GM23338 (cell line): ENCODE results near the gene SH3D21. TPM values are rescaled to one million over a fixed set of nuclear protein-coding genes. Genes with fewer than 3 reads are reported as not detected.

Experiments used
- ATAC-seq: fragments of 200-7000 bp; cut with Tn5 transposase; 3 replicates; pipeline ENCODE4 v1.9.1; 2020
- DNase-seq: peaks from one replicate; pipeline ENCODE4 v3.0.0-alpha.2; 2015; ENCODE audit warnings: low spot score
- H2AFZ ChIP-seq: fragments of 200-600 bp; sonication (generic); 2 replicates; pipeline ENCODE4 v1.8.0; 2016; ENCODE audit warnings: antibody characterized with exemption, mild to moderate bottlenecking, moderate library complexity
- H3F3A ChIP-seq: fragments of 200-600 bp; sonication (generic); replicated peaks from 2 replicates; pipeline ENCODE4 v1.8.0; 2017; ENCODE audit warnings: antibody characterized with exemption, mixed run types, low read depth
- H3K27ac ChIP-seq: fragments of 200-600 bp; sonication (generic); 2 replicates; pipeline ENCODE4 v1.6.1; 2016; ENCODE audit warnings: low read depth
- H3K27me3 ChIP-seq: fragments of 200-600 bp; sonication (generic); 2 replicates; pipeline ENCODE4 v1.8.0; 2016; ENCODE audit warnings: mild to moderate bottlenecking, mixed run types, moderate library complexity; ENCODE audit not compliant: insufficient read depth
- H3K36me3 ChIP-seq: fragments of 200-600 bp; sonication (generic); 2 replicates; pipeline ENCODE4 v1.8.0; 2016; ENCODE audit warnings: mild to moderate bottlenecking; ENCODE audit not compliant: insufficient read depth
- H3K4me1 ChIP-seq: fragments of 200-600 bp; sonication (generic); 2 replicates; pipeline ENCODE4 v1.8.0; 2016; ENCODE audit warnings: mild to moderate bottlenecking, moderate library complexity; ENCODE audit not compliant: insufficient read depth
- H3K4me2 ChIP-seq: fragments of 200-600 bp; sonication (generic); 2 replicates; pipeline ENCODE4 v1.7.1; 2017; ENCODE audit warnings: mixed run types
- H3K4me3 ChIP-seq: fragments of 200-600 bp; sonication (generic); 2 replicates; pipeline ENCODE4 v1.6.1; 2016; ENCODE audit warnings: mixed run types
- H3K79me2 ChIP-seq: fragments of 200-600 bp; sonication (generic); replicated peaks from 2 replicates; pipeline ENCODE4 v1.8.0; 2017; ENCODE audit warnings: mild to moderate bottlenecking; ENCODE audit not compliant: insufficient read depth
- H3K9me2 ChIP-seq: fragments of 200-600 bp; sonication (generic); 2 replicates; pipeline ENCODE4 v1.8.0; 2017; ENCODE audit not compliant: insufficient read depth
- H4K20me1 ChIP-seq: fragments of 200-600 bp; sonication (generic); replicated peaks from 2 replicates; pipeline ENCODE4 v1.8.0; 2017; ENCODE audit warnings: mild to moderate bottlenecking; ENCODE audit not compliant: insufficient read depth
- H3K27ac Mint-ChIP-seq: 2 replicates; pipeline ENCODE4 v1.8.0; 2020; ENCODE audit warnings: inconsistent platforms, mild to moderate bottlenecking, moderate library complexity, mixed read lengths
- H3K27me3 Mint-ChIP-seq: 3 replicates; pipeline ENCODE4 v1.8.0; 2022; ENCODE audit warnings: low read depth, mild to moderate bottlenecking, moderate library complexity, mixed read lengths, inconsistent platforms; ENCODE audit not compliant: insufficient read depth, poor library complexity
- H3K36me3 Mint-ChIP-seq: 3 replicates; pipeline ENCODE4 v1.8.0; 2021; ENCODE audit warnings: low read depth, mild to moderate bottlenecking, inconsistent platforms, moderate library complexity, mixed read lengths
- H3K4me1 Mint-ChIP-seq: 3 replicates; pipeline ENCODE4 v1.8.0; 2020; ENCODE audit warnings: mild to moderate bottlenecking, inconsistent platforms, mixed read lengths
- H3K4me3 Mint-ChIP-seq: 3 replicates; pipeline ENCODE4 v1.8.0; 2021; ENCODE audit warnings: moderate library complexity, mild to moderate bottlenecking, inconsistent platforms, mixed read lengths
- H3K9me3 Mint-ChIP-seq: 3 replicates; pipeline ENCODE4 v1.8.0; 2020; ENCODE audit warnings: moderate library complexity, mild to moderate bottlenecking, inconsistent platforms, mixed read lengths
- CREB1 ChIP-seq: fragments of 250-450 bp; sonication (Bioruptor Pico); IDR thresholded peaks from 2 replicates; pipeline ENCODE4 v1.5.0; 2020; ENCODE audit warnings: low read depth, mild to moderate bottlenecking, moderate library complexity
- EZH2 ChIP-seq: fragments of 200-600 bp; sonication (generic); IDR thresholded peaks from one replicate; pipeline ENCODE4 v1.8.0; 2017; ENCODE audit warnings: antibody characterized with exemption, mild to moderate bottlenecking, low read depth; ENCODE audit not compliant: unreplicated experiment
- EZH2phosphoT487 ChIP-seq: fragments of 200-600 bp; sonication (generic); IDR thresholded peaks from one replicate; pipeline ENCODE4 v1.8.1; 2018; ENCODE audit warnings: antibody characterized with exemption; ENCODE audit not compliant: unreplicated experiment
- JUNB ChIP-seq: IDR thresholded peaks from one replicate; pipeline ENCODE4 v1.6.1; 2016; ENCODE audit warnings: antibody characterized with exemption; ENCODE audit not compliant: unreplicated experiment
- NANOG ChIP-seq: IDR thresholded peaks from 2 replicates; pipeline ENCODE4 v1.6.1; 2016; ENCODE audit warnings: antibody characterized with exemption, borderline replicate concordance
- POLR2AphosphoS5 ChIP-seq: IDR thresholded peaks from 2 replicates; pipeline ENCODE4 v1.6.1; 2016; ENCODE audit warnings: antibody characterized with exemption, low read depth
- STAT1 ChIP-seq: IDR thresholded peaks from one replicate; pipeline ENCODE4 v1.6.1; 2016; ENCODE audit warnings: antibody characterized with exemption; ENCODE audit not compliant: unreplicated experiment
- ZNF114 ChIP-seq: fragments of 250-450 bp; sonication (Bioruptor Pico); IDR thresholded peaks from 2 replicates; pipeline ENCODE4 v1.5.0; 2020; ENCODE audit warnings: mild to moderate bottlenecking, moderate library complexity
- ZNF331 ChIP-seq: fragments of 250-450 bp; sonication (Bioruptor Pico); IDR thresholded peaks from 2 replicates; pipeline ENCODE4 v1.5.0; 2020; ENCODE audit warnings: low read depth, mild to moderate bottlenecking, moderate library complexity
- polyA plus RNA-seq: library from polyadenylated mRNA; unstranded; fragments of >200 nt; fragmentation: Nextera tagmentation; extraction: Ambion mirVana; gene quantifications from 2 replicates; pipeline ENCODE4 v1.2.1, GENCODE V29; 2016
- total RNA-seq: library from RNA; depleted of rRNA; stranded (reverse); fragments of >200 nt; shearing (Covaris generic); gene quantifications from 2 replicates; pipeline ENCODE4 v1.2.3, GENCODE V29; 2014
- TF ChIP-seq, protein P1 (sequence below): IDR thresholded peaks from one replicate; pipeline ENCODE4 v1.6.1; 2018; ENCODE audit warnings: antibody characterized with exemption; ENCODE audit not compliant: unreplicated experiment
- TF ChIP-seq, protein P2 (sequence below): IDR thresholded peaks from 2 replicates; pipeline ENCODE4 v1.6.1; 2016; ENCODE audit warnings: antibody characterized with exemption
- TF ChIP-seq, protein P3 (sequence below): fragments of 250-450 bp; sonication (Bioruptor Pico); IDR thresholded peaks from 2 replicates; pipeline ENCODE4 v1.5.0; 2020; ENCODE audit warnings: mild to moderate bottlenecking, moderate library complexity
- TF ChIP-seq, protein P4 (sequence below), 2 experiments: fragments of 200-600 bp in 1 of 2; sonication (generic) in 1 of 2; conservative IDR thresholded peaks; 2 replicates each; pipeline versions ENCODE4 v1.5.1 to v1.6.1; 2016 to 2017; ENCODE audit warnings: antibody characterized with exemption in 2 of 2, low read depth in 2 of 2, mild to moderate bottlenecking in 2 of 2, moderate library complexity in 1 of 2

SH3D21 gene
- total and polyA plus RNA-seq, 2 experiments from 2014 or later, result 3.7 to 6.3 TPM

DNA sequence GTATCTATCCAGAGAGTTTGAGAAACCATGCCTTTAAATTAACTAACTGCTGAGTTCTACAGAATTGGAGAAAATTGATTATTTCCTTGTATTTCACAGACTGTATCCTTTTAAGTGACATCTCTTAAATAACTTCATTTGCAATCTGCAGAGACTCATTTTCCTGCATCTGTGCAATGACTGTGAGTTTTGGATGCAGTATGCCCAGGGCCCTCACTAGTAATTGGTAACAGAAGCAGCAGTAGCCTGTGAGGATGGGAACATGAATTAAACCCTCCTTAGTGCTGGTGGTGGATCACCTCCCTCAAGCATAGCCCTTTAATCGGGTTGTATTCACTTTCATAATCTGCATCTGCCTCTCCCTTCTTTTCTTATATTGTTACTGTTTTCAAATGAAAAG, 21.7 kb upstream of the SH3D21 start:
- peaks cover 3% of the 10 kb centered on the region for H3K27me3 Mint-ChIP-seq
- Histone ChIP-seq H3K79me2 (peaks cover 42% of the 10 kb centered on the region), H2AFZ (no peak overlapping the region), H3K27me3 (no peaks in the 10 kb centered on the region), H4K20me1 (peaks cover 39% of the 10 kb centered on the region), H3K36me3 (peaks cover 36% of the 10 kb centered on the region), H3K27ac (0 out of 2 replicates have a peak overlapping the region, but pooled peaks have one; percentile 20), H3K9me2 (no peaks in the 10 kb centered on the region), H3K4me2 (no peak overlapping the region), H3K4me3 (no peak overlapping the region), H3F3A (peaks cover 23% of the 10 kb centered on the region), H3K4me1 (no peaks in the 10 kb centered on the region)
- no peak overlapping the region for H3K4me3 Mint-ChIP-seq
- H3K27ac Mint-ChIP-seq, result no peak overlapping the region
- H3K36me3 Mint-ChIP-seq, result peaks cover 56% of the 10 kb centered on the region
- no peaks in the 10 kb centered on the region; the same call in 2 of the 3 replicates for H3K4me1 Mint-ChIP-seq
- ATAC-seq, result no peak
- no peak for TF ChIP-seq EZH2
- TF ChIP-seq, protein P1, sequence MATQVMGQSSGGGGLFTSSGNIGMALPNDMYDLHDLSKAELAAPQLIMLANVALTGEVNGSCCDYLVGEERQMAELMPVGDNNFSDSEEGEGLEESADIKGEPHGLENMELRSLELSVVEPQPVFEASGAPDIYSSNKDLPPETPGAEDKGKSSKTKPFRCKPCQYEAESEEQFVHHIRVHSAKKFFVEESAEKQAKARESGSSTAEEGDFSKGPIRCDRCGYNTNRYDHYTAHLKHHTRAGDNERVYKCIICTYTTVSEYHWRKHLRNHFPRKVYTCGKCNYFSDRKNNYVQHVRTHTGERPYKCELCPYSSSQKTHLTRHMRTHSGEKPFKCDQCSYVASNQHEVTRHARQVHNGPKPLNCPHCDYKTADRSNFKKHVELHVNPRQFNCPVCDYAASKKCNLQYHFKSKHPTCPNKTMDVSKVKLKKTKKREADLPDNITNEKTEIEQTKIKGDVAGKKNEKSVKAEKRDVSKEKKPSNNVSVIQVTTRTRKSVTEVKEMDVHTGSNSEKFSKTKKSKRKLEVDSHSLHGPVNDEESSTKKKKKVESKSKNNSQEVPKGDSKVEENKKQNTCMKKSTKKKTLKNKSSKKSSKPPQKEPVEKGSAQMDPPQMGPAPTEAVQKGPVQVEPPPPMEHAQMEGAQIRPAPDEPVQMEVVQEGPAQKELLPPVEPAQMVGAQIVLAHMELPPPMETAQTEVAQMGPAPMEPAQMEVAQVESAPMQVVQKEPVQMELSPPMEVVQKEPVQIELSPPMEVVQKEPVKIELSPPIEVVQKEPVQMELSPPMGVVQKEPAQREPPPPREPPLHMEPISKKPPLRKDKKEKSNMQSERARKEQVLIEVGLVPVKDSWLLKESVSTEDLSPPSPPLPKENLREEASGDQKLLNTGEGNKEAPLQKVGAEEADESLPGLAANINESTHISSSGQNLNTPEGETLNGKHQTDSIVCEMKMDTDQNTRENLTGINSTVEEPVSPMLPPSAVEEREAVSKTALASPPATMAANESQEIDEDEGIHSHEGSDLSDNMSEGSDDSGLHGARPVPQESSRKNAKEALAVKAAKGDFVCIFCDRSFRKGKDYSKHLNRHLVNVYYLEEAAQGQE, result no peak
- TF ChIP-seq STAT1, result no peak
- no peak for TF ChIP-seq POLR2AphosphoS5
- TF ChIP-seq, protein P2, sequence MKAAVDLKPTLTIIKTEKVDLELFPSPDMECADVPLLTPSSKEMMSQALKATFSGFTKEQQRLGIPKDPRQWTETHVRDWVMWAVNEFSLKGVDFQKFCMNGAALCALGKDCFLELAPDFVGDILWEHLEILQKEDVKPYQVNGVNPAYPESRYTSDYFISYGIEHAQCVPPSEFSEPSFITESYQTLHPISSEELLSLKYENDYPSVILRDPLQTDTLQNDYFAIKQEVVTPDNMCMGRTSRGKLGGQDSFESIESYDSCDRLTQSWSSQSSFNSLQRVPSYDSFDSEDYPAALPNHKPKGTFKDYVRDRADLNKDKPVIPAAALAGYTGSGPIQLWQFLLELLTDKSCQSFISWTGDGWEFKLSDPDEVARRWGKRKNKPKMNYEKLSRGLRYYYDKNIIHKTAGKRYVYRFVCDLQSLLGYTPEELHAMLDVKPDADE, result no peak
- TF ChIP-seq, protein P3, sequence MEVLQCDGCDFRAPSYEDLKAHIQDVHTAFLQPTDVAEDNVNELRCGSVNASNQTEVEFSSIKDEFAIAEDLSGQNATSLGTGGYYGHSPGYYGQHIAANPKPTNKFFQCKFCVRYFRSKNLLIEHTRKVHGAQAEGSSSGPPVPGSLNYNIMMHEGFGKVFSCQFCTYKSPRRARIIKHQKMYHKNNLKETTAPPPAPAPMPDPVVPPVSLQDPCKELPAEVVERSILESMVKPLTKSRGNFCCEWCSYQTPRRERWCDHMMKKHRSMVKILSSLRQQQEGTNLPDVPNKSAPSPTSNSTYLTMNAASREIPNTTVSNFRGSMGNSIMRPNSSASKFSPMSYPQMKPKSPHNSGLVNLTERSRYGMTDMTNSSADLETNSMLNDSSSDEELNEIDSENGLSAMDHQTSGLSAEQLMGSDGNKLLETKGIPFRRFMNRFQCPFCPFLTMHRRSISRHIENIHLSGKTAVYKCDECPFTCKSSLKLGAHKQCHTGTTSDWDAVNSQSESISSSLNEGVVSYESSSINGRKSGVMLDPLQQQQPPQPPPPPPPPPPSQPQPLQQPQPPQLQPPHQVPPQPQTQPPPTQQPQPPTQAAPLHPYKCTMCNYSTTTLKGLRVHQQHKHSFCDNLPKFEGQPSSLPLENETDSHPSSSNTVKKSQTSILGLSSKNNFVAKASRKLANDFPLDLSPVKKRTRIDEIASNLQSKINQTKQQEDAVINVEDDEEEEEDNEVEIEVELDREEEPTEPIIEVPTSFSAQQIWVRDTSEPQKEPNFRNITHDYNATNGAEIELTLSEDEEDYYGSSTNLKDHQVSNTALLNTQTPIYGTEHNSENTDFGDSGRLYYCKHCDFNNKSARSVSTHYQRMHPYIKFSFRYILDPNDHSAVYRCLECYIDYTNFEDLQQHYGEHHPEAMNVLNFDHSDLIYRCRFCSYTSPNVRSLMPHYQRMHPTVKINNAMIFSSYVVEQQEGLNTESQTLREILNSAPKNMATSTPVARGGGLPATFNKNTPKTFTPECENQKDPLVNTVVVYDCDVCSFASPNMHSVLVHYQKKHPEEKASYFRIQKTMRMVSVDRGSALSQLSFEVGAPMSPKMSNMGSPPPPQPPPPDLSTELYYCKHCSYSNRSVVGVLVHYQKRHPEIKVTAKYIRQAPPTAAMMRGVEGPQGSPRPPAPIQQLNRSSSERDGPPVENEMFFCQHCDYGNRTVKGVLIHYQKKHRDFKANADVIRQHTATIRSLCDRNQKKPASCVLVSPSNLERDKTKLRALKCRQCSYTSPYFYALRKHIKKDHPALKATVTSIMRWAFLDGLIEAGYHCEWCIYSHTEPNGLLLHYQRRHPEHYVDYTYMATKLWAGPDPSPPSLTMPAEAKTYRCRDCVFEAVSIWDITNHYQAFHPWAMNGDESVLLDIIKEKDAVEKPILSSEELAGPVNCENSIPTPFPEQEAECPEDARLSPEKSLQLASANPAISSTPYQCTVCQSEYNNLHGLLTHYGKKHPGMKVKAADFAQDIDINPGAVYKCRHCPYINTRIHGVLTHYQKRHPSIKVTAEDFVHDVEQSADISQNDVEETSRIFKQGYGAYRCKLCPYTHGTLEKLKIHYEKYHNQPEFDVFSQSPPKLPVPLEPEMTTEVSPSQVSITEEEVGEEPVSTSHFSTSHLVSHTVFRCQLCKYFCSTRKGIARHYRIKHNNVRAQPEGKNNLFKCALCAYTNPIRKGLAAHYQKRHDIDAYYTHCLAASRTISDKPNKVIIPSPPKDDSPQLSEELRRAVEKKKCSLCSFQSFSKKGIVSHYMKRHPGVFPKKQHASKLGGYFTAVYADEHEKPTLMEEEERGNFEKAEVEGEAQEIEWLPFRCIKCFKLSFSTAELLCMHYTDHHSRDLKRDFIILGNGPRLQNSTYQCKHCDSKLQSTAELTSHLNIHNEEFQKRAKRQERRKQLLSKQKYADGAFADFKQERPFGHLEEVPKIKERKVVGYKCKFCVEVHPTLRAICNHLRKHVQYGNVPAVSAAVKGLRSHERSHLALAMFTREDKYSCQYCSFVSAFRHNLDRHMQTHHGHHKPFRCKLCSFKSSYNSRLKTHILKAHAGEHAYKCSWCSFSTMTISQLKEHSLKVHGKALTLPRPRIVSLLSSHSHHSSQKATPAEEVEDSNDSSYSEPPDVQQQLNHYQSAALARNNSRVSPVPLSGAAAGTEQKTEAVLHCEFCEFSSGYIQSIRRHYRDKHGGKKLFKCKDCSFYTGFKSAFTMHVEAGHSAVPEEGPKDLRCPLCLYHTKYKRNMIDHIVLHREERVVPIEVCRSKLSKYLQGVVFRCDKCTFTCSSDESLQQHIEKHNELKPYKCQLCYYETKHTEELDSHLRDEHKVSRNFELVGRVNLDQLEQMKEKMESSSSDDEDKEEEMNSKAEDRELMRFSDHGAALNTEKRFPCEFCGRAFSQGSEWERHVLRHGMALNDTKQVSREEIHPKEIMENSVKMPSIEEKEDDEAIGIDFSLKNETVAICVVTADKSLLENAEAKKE (CRISPR knock-in tag), result no peak
- TF ChIP-seq CREB1 (CRISPR knock-in tag), result no peak
- TF ChIP-seq JUNB, result no peak
- TF ChIP-seq NANOG, result no peak
- no peak for TF ChIP-seq EZH2phosphoT487
- no peak for TF ChIP-seq ZNF114
- TF ChIP-seq ZNF331 (CRISPR knock-in tag), result no peak
- TF ChIP-seq, protein P4, sequence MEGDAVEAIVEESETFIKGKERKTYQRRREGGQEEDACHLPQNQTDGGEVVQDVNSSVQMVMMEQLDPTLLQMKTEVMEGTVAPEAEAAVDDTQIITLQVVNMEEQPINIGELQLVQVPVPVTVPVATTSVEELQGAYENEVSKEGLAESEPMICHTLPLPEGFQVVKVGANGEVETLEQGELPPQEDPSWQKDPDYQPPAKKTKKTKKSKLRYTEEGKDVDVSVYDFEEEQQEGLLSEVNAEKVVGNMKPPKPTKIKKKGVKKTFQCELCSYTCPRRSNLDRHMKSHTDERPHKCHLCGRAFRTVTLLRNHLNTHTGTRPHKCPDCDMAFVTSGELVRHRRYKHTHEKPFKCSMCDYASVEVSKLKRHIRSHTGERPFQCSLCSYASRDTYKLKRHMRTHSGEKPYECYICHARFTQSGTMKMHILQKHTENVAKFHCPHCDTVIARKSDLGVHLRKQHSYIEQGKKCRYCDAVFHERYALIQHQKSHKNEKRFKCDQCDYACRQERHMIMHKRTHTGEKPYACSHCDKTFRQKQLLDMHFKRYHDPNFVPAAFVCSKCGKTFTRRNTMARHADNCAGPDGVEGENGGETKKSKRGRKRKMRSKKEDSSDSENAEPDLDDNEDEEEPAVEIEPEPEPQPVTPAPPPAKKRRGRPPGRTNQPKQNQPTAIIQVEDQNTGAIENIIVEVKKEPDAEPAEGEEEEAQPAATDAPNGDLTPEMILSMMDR (conservative IDR thresholded peaks at IDR 0.05; ENCODE audit: low read depth in 2 of 2), result no peak
- DNase-seq, result no peak
- H3K9me3 Mint-ChIP-seq, result no peaks in the 10 kb centered on the region
